ENCODE measurements around the gene ZPBP2.
"Not testable (repeated sequence)": the region's sequence is repeated elsewhere in the genome, so short reads cannot be mapped to it uniquely, and the experiment has no call there.

DNA sequence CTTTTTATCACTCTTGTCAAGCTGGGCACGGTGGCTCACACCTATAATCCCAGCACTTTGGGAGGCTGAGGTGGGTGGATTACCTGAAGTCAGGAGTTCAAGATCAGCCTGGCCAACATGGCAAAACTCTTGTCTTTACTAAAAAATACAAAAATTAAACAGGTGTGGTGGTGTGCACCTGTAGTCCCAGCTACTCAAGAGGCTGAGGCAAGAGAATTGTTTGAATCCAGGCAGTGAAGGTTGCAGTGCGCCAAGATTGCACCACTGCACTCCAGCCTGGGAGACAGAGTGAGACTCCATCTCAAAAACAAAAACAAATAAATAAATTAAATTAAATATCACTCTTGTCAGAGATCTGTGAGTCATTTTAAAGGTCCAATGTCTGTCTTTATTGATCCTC lies 34.0 kb downstream of the ZPBP2 start:
- TF ChIP-seq ZC3H10 (CRISPR knock-in tag; IDR thresholded peaks at IDR 0.05); CREB5 (CRISPR knock-in tag; IDR thresholded peaks at IDR 0.05; ENCODE audit: low read depth); RARB (CRISPR knock-in tag; IDR thresholded peaks at IDR 0.05); ZFP30 (CRISPR knock-in tag; IDR thresholded peaks at IDR 0.05); CSDC2 (CRISPR knock-in tag; IDR thresholded peaks at IDR 0.05): not testable (repeated sequence)
- TF ChIP-seq, protein P1, sequence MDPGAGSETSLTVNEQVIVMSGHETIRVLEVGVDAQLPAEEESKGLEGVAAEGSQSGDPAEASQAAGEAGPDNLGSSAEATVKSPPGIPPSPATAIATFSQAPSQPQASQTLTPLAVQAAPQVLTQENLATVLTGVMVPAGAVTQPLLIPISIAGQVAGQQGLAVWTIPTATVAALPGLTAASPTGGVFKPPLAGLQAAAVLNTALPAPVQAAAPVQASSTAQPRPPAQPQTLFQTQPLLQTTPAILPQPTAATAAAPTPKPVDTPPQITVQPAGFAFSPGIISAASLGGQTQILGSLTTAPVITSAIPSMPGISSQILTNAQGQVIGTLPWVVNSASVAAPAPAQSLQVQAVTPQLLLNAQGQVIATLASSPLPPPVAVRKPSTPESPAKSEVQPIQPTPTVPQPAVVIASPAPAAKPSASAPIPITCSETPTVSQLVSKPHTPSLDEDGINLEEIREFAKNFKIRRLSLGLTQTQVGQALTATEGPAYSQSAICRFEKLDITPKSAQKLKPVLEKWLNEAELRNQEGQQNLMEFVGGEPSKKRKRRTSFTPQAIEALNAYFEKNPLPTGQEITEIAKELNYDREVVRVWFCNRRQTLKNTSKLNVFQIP (CRISPR knock-in tag; IDR thresholded peaks at IDR 0.05; ENCODE audit: borderline replicate concordance, low read depth): not testable (repeated sequence)

All from SK-N-SH treated with all-trans-retinoic acid at 6 μM for 48 hours (cell line).